Measurements from ENCODE around the gene MT1M. TPM values are rescaled to one million over a fixed set of nuclear protein-coding genes. Genes with fewer than 3 reads are reported as not detected.

MT1M gene
- total and polyA plus RNA-seq, 2 experiments from 2014 or later: 1.1 to 4.7 TPM

- Mint-ChIP-seq H3K9me3 (no peaks in the 10 kb centered on the region; the same call in 2 of the 3 replicates), H3K4me3 (peak overlapping the region; percentile 71), H3K4me1 (peaks cover 30% of the 10 kb centered on the region), H3K27me3 (ENCODE audit: insufficient read depth, low read depth, poor library complexity) (peaks cover 100% of the 10 kb centered on the region), H3K27ac (no peak overlapping the region), H3K36me3 (ENCODE audit: low read depth) (no peaks in the 10 kb centered on the region; the same call in 2 of the 3 replicates)
- DNase-seq (ENCODE audit: low spot score) (peak; percentile 46), ATAC-seq (peak; percentile 4; the same call in 2 of the 3 replicates)
- Histone ChIP-seq H3K79me2 (replicated peaks; ENCODE audit: insufficient read depth) (no peaks in the 10 kb centered on the region), H3K4me3 (peak overlapping the region; percentile 53), H3K9me2 (ENCODE audit: insufficient read depth) (no peaks in the 10 kb centered on the region), H2AFZ (peak overlapping the region; percentile 38; the same call in 1 of the 2 replicates), H3K4me1 (ENCODE audit: insufficient read depth) (peaks cover 19% of the 10 kb centered on the region; the same call in 1 of the 2 replicates), H3K27ac (ENCODE audit: low read depth) (no peak overlapping the region), H4K20me1 (replicated peaks; ENCODE audit: insufficient read depth) (peaks cover 19% of the 10 kb centered on the region), H3K36me3 (ENCODE audit: insufficient read depth) (no peaks in the 10 kb centered on the region; the same call in 1 of the 2 replicates), H3K27me3 (ENCODE audit: insufficient read depth) (peaks cover 100% of the 10 kb centered on the region), H3K4me2 (peak overlapping the region; percentile 75), H3F3A (replicated peaks; ENCODE audit: low read depth) (peaks cover 11% of the 10 kb centered on the region; the same call in 1 of the 2 replicates)
- TF ChIP-seq EZH2phosphoT487 (IDR thresholded peaks at IDR 0.05; ENCODE audit: unreplicated experiment) (peak; percentile 91), EZH2 (IDR thresholded peaks at IDR 0.05; ENCODE audit: low read depth, unreplicated experiment) (peak; percentile 98), ETS1 (IDR thresholded peaks at IDR 0.05) (no peak), POLR2AphosphoS5 (IDR thresholded peaks at IDR 0.05; ENCODE audit: low read depth) (no peak)
Measured at GRCh38 chr16:56634715-56635440, 2.4 kb downstream of the MT1M start.

- Histone ChIP-seq H4K20me1 (replicated peaks; ENCODE audit: insufficient read depth) (peaks cover 16% of the 10 kb centered on the region), H3K27ac (ENCODE audit: low read depth) (no peak overlapping the region), H3K4me1 (ENCODE audit: insufficient read depth) (peaks cover 19% of the 10 kb centered on the region; the same call in 1 of the 2 replicates), H3K9me2 (ENCODE audit: insufficient read depth) (no peaks in the 10 kb centered on the region), H3K27me3 (ENCODE audit: insufficient read depth) (peaks cover 100% of the 10 kb centered on the region), H2AFZ (peak overlapping the region; percentile 38; the same call in 1 of the 2 replicates), H3K4me2 (peak overlapping the region; percentile 75), H3F3A (replicated peaks; ENCODE audit: low read depth) (peaks cover 11% of the 10 kb centered on the region; the same call in 1 of the 2 replicates), H3K36me3 (ENCODE audit: insufficient read depth) (no peaks in the 10 kb centered on the region; the same call in 1 of the 2 replicates), H3K4me3 (peak overlapping the region; percentile 53), H3K79me2 (replicated peaks; ENCODE audit: insufficient read depth) (no peaks in the 10 kb centered on the region)
- peak; percentile 55 for DNase-seq (ENCODE audit: low spot score)
- Mint-ChIP-seq H3K4me3 (peak overlapping the region; percentile 71), H3K36me3 (ENCODE audit: low read depth) (no peaks in the 10 kb centered on the region; the same call in 2 of the 3 replicates), H3K4me1 (peaks cover 30% of the 10 kb centered on the region), H3K27me3 (ENCODE audit: insufficient read depth, low read depth, poor library complexity) (peaks cover 100% of the 10 kb centered on the region), H3K9me3 (no peaks in the 10 kb centered on the region; the same call in 2 of the 3 replicates), H3K27ac (no peak overlapping the region)
- TF ChIP-seq EZH2 (IDR thresholded peaks at IDR 0.05; ENCODE audit: low read depth, unreplicated experiment): peak; percentile 46
- TF ChIP-seq EZH2phosphoT487 (IDR thresholded peaks at IDR 0.05; ENCODE audit: unreplicated experiment): peak; percentile 98
- TF ChIP-seq NANOG (IDR thresholded peaks at IDR 0.05; ENCODE audit: borderline replicate concordance): no peak
- no peak for TF ChIP-seq ZNF114 (CRISPR knock-in tag; IDR thresholded peaks at IDR 0.05)
- ATAC-seq: peak; percentile 16
Measured at GRCh38 chr16:56635441-56635967, 3.0 kb downstream of the MT1M start.

All from GM23338 (cell line).